GM21717 (cell line): Measurements from ENCODE around the gene STXBP5.

Experiments used
- ATAC-seq: cut with Tn5 transposase; IDR thresholded peaks from one replicate; pipeline ENCODE4 v1.9.1; 2021; ENCODE audit warnings: mild to moderate bottlenecking, moderate library complexity; ENCODE audit not compliant: unreplicated experiment

The STXBP5 gene

DNA sequence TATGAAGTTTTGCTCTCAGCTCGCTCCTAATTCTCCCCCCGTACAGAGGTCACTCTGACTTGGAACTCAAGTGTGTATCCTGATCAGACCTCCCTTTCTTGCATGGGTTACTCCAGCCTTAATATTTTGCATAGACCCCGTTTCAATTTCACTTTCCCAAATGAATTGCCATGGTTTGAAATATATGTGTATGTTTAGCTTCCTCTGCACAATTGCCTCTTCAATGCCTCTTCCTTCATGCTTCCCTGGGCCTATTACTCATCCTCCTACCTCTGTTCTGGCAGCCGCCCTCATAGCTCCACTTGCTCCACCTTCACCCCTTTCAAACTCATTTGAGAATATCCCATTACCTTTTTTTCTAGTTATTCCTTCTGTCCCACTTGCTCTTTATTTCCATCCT, 214.3 kb downstream of the STXBP5 start:
- ATAC-seq: peak; percentile 80

DNA sequence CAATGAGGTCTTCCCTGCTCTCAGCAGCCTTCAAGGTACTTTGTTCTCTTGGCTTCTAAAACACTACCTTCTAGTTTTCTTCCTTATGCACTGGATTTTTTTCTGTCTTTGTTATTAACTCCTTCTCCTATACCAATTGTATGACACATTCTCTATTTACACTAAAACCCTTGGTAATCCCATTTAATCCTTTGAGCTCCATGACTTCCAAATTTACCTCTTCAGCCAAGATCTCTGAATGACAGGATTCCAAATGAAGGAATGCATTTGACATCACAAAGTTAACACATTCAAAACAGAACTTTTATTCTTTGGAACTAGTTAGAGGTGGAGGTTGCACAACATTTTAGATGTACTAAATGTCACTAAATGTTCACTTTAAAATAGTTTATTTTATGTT, 217.7 kb downstream of the STXBP5 start:
- no peak for ATAC-seq

DNA sequence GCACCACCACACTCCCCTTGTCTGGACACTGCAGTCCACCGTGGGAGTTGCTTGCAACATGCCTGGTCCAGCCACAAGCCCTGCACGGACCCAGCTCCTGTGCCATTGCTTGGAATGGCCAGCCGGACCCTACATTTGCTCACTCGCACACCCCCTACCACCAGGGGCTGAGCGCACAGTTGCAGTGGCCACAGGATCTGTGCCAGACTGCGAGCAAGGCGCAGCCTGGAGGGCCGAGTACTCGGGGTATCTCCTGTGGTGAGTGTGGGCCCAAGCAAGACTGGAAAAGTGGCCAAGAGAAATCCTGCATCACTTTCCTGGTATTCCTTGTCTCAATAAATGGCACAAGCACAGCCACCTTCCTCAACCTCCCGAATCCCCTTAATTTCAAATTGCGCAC, 218.9 kb downstream of the STXBP5 start:
- ATAC-seq: no peak

- no peak for ATAC-seq
Measured at GRCh38 chr6:147429794-147430193, 225.6 kb downstream of the STXBP5 start.

DNA sequence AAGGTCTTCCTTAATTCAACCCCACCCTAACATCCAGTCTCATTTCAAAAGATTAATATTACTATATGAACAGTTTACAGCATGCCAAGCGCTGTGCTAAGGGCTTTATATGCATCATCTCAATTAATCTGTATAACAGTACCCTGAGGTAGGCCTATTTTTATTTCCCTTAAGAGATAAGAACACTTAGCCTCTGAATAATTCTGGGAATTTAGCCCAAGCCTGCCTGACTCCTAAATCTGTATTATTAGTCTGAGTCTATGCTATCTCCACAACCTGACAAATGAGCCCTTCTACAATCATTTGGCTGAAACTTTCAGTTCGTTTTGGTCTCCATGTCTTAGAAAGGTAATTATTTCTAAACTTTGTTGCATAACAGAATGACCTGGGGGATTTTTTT, 226.6 kb downstream of the STXBP5 start:
- no peak for ATAC-seq

DNA sequence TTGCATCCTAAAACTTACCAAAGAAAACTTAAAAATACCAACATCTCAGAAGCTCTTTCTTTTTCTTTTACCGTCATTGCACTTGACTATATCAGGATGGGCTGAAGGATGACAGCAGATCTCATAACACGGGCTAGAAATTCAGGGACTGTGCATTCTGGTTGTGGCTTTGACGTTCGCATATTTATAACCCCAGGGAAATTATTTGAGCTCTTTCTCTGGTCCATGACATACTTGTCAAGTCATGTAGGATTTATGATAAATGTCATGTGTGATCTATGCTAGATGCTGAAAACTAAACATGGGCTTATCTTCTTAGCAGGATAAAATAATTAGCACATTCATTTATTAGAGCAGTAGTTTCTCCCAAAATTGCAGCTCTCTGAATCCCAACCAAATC, 229.9 kb downstream of the STXBP5 start:
- no peak for ATAC-seq

DNA sequence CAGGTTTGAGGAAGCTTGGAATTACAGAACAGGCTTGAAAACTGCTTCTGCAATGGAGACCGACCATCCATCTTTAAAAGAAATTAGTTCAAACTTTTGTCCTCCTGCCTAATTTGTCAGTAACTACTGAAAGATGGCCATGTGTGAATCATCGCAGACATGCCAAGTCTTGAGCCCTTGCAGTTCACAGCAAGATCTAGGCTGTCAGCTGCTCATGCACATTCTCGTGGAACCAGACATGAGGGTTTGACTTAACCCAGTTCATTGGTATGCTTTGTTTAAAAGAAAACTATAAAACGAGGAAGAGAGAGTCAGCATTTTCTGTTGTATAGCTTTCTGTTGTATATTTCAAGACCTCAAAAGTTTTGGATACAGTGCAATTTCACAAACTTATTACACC, 230.3 kb downstream of the STXBP5 start:
- no peak for ATAC-seq

- no peak for ATAC-seq
Measured at GRCh38 chr6:147437615-147438014, 233.4 kb downstream of the STXBP5 start.

DNA sequence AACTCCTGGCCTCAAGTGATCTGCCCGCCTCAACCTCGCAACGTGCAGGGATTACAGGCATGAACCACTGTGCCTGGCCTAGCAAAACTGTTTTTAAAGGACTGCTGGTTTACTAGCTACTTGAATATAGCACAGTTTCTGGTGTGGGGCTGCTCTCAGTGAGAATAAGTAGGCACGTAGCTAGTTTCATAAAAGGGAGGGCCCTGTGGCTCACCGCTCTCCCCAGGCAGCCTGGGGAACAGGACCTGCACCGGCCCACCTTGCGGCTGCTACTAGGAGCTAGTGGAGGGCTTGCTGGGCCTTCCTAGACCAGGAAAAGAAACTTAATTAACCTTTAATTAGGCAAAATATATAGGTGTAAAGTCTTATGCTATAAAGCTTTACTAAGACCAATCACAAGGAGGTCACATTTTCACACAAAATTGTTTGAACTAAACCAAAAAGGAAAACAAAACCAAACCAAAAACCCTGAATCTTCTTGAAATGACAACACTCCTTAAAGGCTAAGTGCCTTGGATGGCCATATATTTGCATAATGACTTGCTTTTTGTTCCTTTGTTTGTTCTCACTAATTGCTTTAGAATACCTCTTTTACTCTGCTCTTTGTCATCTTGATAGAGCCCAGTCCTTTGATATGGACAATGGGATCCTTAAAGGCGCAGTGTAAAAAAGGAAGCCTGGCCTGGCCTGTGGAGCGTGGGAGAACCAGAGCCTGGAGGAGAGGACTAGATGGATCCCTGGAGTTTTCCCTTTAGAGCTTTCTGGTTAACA, 234.7 kb downstream of the STXBP5 start:
- ATAC-seq: peak; percentile 74
